Lower leg skin (tissue), 3 donors: ENCODE measurements around the gene CXCR5.

Experiments used
- CTCF ChIP-seq, 3 donors: fragments of 450-650 bp; IDR thresholded peaks; one replicate each; pipeline ENCODE4 v1.5.1; 2016; ENCODE audit warnings: antibody characterized with exemption in 3 of 3, mild to moderate bottlenecking in 3 of 3, moderate library complexity in 2 of 3
- POLR2A ChIP-seq, 2 donors: fragments of 450-650 bp; IDR thresholded peaks; one replicate each; pipeline ENCODE4 v1.6.1; 2016 to 2017; ENCODE audit warnings: antibody characterized with exemption in 2 of 2, mild to moderate bottlenecking in 1 of 2, moderate library complexity in 1 of 2

DNA sequence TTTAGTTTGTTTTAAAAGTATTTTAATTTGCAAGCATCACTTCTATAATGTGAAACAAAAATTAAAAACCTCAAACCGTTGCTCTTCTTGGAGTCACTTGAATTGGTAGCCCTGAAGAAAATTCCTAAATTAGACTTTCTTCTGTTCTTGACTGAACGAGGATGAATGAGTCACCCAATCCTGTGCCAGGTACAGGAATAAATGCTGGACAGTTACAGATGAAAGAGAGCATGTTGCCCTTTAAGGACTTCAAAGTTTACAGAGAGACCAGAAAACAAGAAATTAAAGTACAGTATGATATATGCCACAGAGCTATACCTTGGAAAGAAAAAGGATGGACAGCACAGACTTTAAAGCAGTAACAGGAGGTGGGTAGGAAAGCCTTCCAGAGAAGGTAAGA, 41.3 kb upstream of the CXCR5 start:
- TF ChIP-seq POLR2A (IDR thresholded peaks at IDR 0.05) (no peak), CTCF (IDR thresholded peaks at IDR 0.05) (no peak)
